ENCODE results near the gene FCF1.

FCF1 gene

DNA sequence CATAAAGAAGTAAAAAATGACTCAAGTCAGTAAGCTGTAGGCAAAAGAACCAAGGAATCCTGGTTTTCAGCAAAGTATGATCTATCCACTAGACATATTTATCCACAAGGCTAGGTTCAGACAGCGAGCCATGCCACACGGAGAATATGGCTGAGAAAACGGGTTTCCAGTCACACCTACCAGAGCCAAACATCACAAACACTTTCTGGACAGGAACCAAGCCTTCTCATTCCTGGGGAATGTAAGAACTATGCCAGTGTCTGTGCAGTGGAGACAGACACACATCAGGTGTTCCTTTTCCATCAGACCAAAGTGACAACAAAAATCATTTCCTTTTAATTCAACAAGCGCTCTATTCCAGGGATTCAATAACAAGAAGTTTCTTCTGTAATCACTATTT is 41.2 kb upstream of the FCF1 start:
- TF ChIP-seq, protein P1, sequence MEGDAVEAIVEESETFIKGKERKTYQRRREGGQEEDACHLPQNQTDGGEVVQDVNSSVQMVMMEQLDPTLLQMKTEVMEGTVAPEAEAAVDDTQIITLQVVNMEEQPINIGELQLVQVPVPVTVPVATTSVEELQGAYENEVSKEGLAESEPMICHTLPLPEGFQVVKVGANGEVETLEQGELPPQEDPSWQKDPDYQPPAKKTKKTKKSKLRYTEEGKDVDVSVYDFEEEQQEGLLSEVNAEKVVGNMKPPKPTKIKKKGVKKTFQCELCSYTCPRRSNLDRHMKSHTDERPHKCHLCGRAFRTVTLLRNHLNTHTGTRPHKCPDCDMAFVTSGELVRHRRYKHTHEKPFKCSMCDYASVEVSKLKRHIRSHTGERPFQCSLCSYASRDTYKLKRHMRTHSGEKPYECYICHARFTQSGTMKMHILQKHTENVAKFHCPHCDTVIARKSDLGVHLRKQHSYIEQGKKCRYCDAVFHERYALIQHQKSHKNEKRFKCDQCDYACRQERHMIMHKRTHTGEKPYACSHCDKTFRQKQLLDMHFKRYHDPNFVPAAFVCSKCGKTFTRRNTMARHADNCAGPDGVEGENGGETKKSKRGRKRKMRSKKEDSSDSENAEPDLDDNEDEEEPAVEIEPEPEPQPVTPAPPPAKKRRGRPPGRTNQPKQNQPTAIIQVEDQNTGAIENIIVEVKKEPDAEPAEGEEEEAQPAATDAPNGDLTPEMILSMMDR (conservative IDR thresholded peaks at IDR 0.05) = no peak
- no peak overlapping the region for H3K27ac ChIP-seq

DNA sequence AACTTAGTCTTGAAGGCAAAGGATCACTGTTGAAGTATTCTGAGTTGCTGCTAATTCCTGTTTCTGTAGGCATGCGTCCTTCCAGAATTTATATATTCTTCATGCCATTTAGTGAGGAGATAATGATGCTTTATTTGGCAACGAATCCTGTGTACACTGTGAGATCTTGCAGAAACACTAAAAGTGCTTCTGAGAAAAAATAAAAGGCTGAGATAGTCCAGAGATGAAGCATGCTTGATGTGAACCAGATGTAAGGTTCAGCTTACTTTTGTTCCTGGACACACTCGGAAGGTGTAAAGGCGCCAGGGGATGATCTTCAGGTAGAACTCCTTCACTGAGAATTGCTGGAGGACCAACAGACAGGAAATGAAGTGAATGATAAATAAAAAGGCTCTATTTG is 39.2 kb upstream of the FCF1 start:
- H3K27ac ChIP-seq = no peak overlapping the region
- TF ChIP-seq, protein P1 (conservative IDR thresholded peaks at IDR 0.05) = no peak

DNA sequence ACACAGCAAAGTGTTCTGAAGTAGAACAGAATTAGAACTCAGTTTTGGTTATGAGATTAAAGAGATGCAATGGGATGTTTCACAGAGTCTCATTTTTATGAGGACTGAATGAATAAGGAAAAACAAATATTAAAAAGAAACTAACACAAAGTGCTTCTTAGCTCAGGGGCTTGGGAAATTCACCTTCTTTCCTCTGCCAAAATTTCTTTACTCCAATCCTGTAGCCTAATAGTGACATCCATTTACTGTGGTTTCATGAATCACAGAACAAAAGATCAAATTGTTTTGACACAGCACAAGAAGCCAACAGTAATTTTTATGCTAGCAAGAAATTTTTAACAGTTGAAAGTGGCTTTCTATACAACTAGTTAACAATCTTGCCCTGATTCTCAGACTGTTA is 37.7 kb upstream of the FCF1 start:
- H3K27ac ChIP-seq = no peak overlapping the region
- TF ChIP-seq, protein P1 (conservative IDR thresholded peaks at IDR 0.05) = no peak

DNA sequence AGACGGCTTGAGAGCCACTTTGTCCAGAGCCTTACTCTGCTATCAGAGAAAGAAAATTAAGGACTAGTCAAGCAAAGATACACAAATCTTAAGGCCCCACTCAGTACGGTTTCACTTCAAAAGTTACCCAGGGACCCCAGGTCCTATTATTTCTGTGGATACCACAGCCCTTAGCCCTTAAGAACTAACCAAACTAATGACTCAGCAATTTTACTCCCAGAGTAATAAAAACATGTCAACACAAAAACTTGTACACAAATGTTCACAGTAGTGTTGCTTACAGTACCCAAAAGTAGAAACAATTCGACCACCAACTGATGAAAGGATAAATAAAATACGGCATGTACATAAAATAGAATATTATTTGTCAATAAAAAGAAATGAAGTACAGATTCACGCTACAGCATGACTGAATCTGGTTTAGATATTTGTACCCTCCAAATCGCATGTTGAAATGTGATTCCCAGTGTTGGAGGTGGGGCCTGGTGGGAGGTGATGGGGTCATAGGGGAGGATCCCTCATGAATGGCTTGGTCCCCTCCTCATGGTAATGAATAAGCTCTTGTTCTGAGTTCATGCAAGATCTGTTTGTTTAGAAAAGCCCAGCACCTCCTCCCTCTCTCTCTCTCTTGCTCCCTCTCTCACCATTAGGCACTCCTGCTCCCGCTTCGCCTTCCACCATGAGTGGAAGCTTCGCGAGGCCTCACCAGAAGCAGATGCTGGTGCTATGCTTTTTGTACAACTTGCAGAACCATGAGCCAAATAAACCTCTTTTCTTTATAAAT is 30.6 kb upstream of the FCF1 start:
- H3K27ac ChIP-seq = no peak overlapping the region
- TF ChIP-seq, protein P1 (conservative IDR thresholded peaks at IDR 0.05) = no peak

DNA sequence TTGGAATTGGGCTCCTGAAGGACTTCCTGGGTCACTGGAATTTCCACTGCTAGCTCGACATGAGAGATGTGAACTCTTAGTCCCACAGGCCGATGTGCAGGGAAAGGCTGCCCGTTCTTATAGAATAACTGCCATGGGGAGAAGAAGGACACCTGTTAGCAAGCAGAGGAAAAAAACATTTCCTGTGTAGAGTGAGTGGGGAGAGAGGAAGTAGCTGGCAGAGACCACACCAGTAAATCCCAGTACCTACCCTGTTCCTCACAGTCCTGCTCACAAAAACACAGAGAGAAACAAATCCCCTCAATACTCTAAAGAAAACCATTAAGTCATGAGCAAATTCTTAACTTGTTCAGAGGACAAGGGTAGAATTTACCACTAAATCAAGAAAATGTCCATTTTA is 29.5 kb upstream of the FCF1 start:
- no peak overlapping the region for H3K27ac ChIP-seq
- TF ChIP-seq, protein P1 (conservative IDR thresholded peaks at IDR 0.05) = no peak

DNA sequence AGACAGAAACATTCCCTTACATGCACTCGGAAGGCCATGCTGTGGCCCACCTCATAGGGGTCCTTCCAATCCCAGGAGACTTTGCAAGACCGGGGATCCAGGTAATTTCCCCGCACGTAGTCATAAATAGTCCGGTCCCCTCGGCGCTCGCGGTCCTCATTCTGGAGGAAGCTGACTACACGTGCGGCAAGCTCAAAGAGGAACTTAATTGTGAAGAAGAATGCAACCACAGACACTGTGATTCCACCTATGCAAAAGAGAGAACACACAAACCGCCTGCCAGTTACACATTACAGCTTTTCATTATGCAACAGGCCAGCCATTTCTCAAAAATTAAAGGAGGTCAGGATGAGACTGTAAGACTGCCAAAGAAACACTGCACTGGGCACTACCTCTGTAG is 28.5 kb upstream of the FCF1 start:
- no peak overlapping the region for H3K27ac ChIP-seq
- TF ChIP-seq, protein P1 (conservative IDR thresholded peaks at IDR 0.05) = no peak

DNA sequence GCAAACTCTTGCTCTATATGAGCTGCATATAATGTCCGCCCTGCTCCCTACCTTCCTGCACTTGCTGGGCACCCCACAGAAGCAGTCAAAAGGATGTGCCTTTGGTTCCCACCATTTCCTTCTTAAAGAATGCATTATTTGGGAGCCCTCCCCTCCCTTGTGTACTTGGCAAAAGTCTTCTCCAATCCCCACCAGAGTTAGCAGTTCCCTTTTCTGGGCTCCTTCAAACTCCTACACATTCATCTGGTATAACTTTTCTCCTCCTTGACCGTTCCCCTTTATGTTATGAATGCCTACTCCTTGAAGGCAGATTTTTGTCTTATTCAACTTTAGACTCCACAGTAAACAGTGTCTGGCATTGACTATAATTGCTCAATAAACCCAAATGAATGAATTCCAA is 27.9 kb upstream of the FCF1 start:
- no peak overlapping the region for H3K27ac ChIP-seq
- TF ChIP-seq, protein P1 (conservative IDR thresholded peaks at IDR 0.05) = no peak
